IMR-90 (cell line): Measurements from ENCODE around the gene RAPSN. TPM values are rescaled to one million over a fixed set of nuclear protein-coding genes. Genes with fewer than 3 reads are reported as not detected.

ENCODE experiments used
- ATAC-seq: fragments of 200-7000 bp; cut with Tn5 transposase; 2 replicates; pipeline ENCODE4 v1.9.1; 2020; ENCODE audit warnings: low read depth, mild to moderate bottlenecking, moderate library complexity
- BruUV-seq: library from RNA; stranded (reverse); fragments of 400-500 nt; replicated peaks from 2 replicates; lab custom pipeline; 2021; lab: Mats Ljungman, UMichigan
- CTCF ChIA-PET: fragments of 300-600 bp; formaldehyde crosslinking; extraction: SDS; loops from one replicate; lab custom pipeline; 2021; ENCODE audit warnings: antibody characterized with exemption; lab: Yijun Ruan, JAX
- POLR2A ChIA-PET: fragments of 300-600 bp; sonication (Branson Sonifier 250); formaldehyde crosslinking; loops from one replicate; lab custom pipeline; 2022; ENCODE audit warnings: antibody characterized with exemption; ENCODE audit not compliant: unreplicated experiment; lab: Charles Lee
- DNase-seq: peaks from one replicate; pipeline ENCODE4 v3.0.0; 2013
- H2AFZ ChIP-seq: replicated peaks from 2 replicates; pipeline ENCODE3; 2013; ENCODE audit warnings: low read length, mild to moderate bottlenecking; ENCODE audit not compliant: poor library complexity
- H2AK5ac ChIP-seq: 2 replicates; pipeline ENCODE4 v1.6.1; 2013; ENCODE audit warnings: low read depth, low read length, inconsistent platforms
- H2AK9ac ChIP-seq: replicated peaks from 2 replicates; pipeline ENCODE3; 2013; ENCODE audit warnings: mild to moderate bottlenecking, low read depth, low read length, moderate library complexity; ENCODE audit not compliant: poor library complexity
- H2BK120ac ChIP-seq: 2 replicates; pipeline ENCODE4 v1.6.1; 2013; ENCODE audit warnings: low read depth, low read length, inconsistent platforms
- H2BK15ac ChIP-seq: 3 replicates; pipeline ENCODE4 v1.6.1; 2013; ENCODE audit warnings: low read depth, low read length, inconsistent platforms
- H2BK20ac ChIP-seq: 2 replicates; pipeline ENCODE4 v1.6.1; 2013; ENCODE audit warnings: low read depth, mild to moderate bottlenecking, inconsistent platforms, low read length, moderate library complexity
- H2BK5ac ChIP-seq: 2 replicates; pipeline ENCODE4 v1.6.1; 2013; ENCODE audit warnings: mild to moderate bottlenecking, low read depth, low read length, inconsistent platforms; ENCODE audit not compliant: poor library complexity, severe bottlenecking
- H3K14ac ChIP-seq: replicated peaks from 2 replicates; pipeline ENCODE4 v1.6.1; 2013; ENCODE audit warnings: low read depth, low read length, inconsistent platforms
- H3K18ac ChIP-seq: 2 replicates; pipeline ENCODE4 v1.6.1; 2013; ENCODE audit warnings: low read depth, low read length, control low read depth
- H3K23ac ChIP-seq: 2 replicates; pipeline ENCODE4 v1.6.1; 2013; ENCODE audit warnings: low read depth, low read length, inconsistent platforms
- H3K27ac ChIP-seq: 2 replicates; pipeline ENCODE4 v1.5.1; 2013; ENCODE audit warnings: mild to moderate bottlenecking, control low read depth, low read length; ENCODE audit not compliant: insufficient read depth
- H3K27me3 ChIP-seq: 2 replicates; pipeline ENCODE4 v1.6.1; 2013; ENCODE audit warnings: low read length; ENCODE audit not compliant: control insufficient read depth, insufficient read depth
- H3K36me3 ChIP-seq: 2 replicates; pipeline ENCODE4 v1.6.1; 2013; ENCODE audit warnings: low read length, mixed read lengths; ENCODE audit not compliant: control insufficient read depth, insufficient read depth
- H3K4ac ChIP-seq: 2 replicates; pipeline ENCODE4 v1.6.1; 2013; ENCODE audit warnings: low read depth, low read length, inconsistent platforms
- H3K4me1 ChIP-seq: 2 replicates; pipeline ENCODE4 v1.6.1; 2013; ENCODE audit warnings: low read length, mixed read lengths; ENCODE audit not compliant: control insufficient read depth, insufficient read depth
- H3K4me2 ChIP-seq: 2 replicates; pipeline ENCODE4 v1.6.1; 2013; ENCODE audit warnings: low read depth, mild to moderate bottlenecking, control low read depth, low read length, moderate library complexity
- H3K4me3 ChIP-seq: 2 replicates; pipeline ENCODE4 v1.5.1; 2013; ENCODE audit warnings: low read depth, mild to moderate bottlenecking, control low read depth, low read length, moderate library complexity; ENCODE audit not compliant: insufficient read depth
- H3K56ac ChIP-seq: 2 replicates; pipeline ENCODE4 v1.6.1; 2013; ENCODE audit warnings: low read length, inconsistent platforms; ENCODE audit not compliant: insufficient read depth; ENCODE audit errors: extremely low read depth
- H3K79me1 ChIP-seq, 2 experiments: 2 replicates each; pipeline ENCODE4 v1.6.1; 2013; ENCODE audit warnings: low read length in 2 of 2, inconsistent platforms in 1 of 2, low read depth in 1 of 2
- H3K9ac ChIP-seq: 2 replicates; pipeline ENCODE4 v1.6.1; 2013; ENCODE audit warnings: low read depth, low read length, control low read depth
- H3K9me1 ChIP-seq: 2 replicates; pipeline ENCODE4 v1.6.1; 2013; ENCODE audit warnings: low read length, inconsistent platforms; ENCODE audit not compliant: insufficient read depth
- H3K9me3 ChIP-seq: 2 replicates; pipeline ENCODE4 v1.6.1; 2013; ENCODE audit warnings: low read length; ENCODE audit not compliant: control insufficient read depth, insufficient read depth
- H4K20me1 ChIP-seq: 2 replicates; pipeline ENCODE4 v1.6.1; 2013; ENCODE audit warnings: low read length, inconsistent platforms; ENCODE audit not compliant: insufficient read depth
- H4K5ac ChIP-seq: 2 replicates; pipeline ENCODE4 v1.6.1; 2013; ENCODE audit warnings: mild to moderate bottlenecking, low read depth, low read length, control low read depth
- H4K8ac ChIP-seq, 2 experiments: 2 replicates each; pipeline ENCODE4 v1.6.1; 2013; ENCODE audit warnings: low read depth in 2 of 2, low read length in 2 of 2, control low read depth in 1 of 2, inconsistent platforms in 1 of 2
- H4K91ac ChIP-seq: 2 replicates; pipeline ENCODE4 v1.6.1; 2013; ENCODE audit warnings: low read depth, low read length, inconsistent platforms; ENCODE audit not compliant: insufficient read depth
- CEBPB ChIP-seq: IDR thresholded peaks from 2 replicates; pipeline ENCODE4 v1.6.1; 2012; ENCODE audit warnings: low read depth, low read length, improper control_type of control experiment
- RAD21 ChIP-seq: IDR thresholded peaks from 2 replicates; pipeline ENCODE4 v1.6.1; 2012; ENCODE audit warnings: low read length, improper control_type of control experiment
- WGBS, 2 experiments: methylation state at CpG; one replicate each; pipeline versions ENCODE4 v1.1.5 to v1.1.7; 2013; ENCODE audit warnings: missing lambda C conversion rate in 2 of 2; ENCODE audit not compliant: insufficient read length in 1 of 2; ENCODE audit errors: extremely low coverage in 2 of 2; 5-methylcytosine and 5-hydroxymethylcytosine counted together
- dilution Hi-C: fragments of 300-500 bp; cut with HindIII; formaldehyde crosslinking; loops from one replicate; pipeline ENCODE4 v1.14.3; 2018; ENCODE audit warnings: low sequenced_read_pairs; ENCODE audit not compliant: unreplicated experiment
- in situ Hi-C: fragments of 300-500 bp; cut with MboI; formaldehyde crosslinking; loops from 3 replicates; pipeline ENCODE4 v1.14.3; 2019; ENCODE audit warnings: low sequenced_read_pairs, inconsistent platforms, mixed read lengths
- intact Hi-C: fragments of 100-400 bp; cut with micrococcal nuclease; formaldehyde crosslinking; loops from 2 replicates; pipeline ENCODE4 v1.10.0; 2022
- polyA plus RNA-seq, 3 experiments: library from polyadenylated mRNA; depleted of rRNA; stranded (reverse); fragments of >200 nt; gene quantifications; 2 replicates each; pipeline ENCODE4 v1.2.3, GENCODE V29; 2012; ENCODE audit warnings: low replicate concordance in 1 of 3
- total RNA-seq: library from RNA; depleted of rRNA; stranded (reverse); fragments of >200 nt; gene quantifications from 2 replicates; pipeline ENCODE4 v1.2.3, GENCODE V29; 2012

RAPSN gene
- total and polyA plus RNA-seq, 2 of the 4 experiments (the other 2 are of a cell fraction), result 0.03 TPM; not detected in 1

DNA sequence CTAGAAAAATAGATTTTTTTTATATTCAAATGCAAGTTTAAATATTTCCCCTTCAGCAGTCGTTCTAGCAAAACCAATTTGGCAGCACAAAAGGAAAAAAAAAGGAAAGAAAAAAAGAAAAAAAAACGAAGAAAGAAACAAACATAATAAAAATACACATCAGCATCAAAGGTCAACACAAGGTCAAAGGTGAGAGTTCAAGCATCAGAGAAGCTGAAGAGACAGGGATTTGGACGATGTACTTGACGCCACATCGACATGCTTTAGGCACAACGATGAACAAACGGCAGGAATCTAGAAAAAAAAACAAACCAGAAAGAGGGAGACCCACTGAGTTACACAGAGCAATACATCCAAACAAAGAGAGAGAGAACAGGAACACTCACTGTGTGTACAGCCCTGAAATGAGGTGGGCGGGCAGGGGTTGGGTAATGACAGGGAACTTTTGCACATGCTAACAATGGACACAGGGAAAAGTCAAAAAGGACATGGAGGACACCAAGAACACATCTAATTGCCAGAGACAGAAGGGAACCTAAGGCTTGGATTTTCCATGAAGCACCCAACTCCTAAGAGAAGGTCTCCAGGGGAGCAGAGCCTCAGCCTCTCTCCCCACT, 19.8 kb upstream of the RAPSN start:
- H4K20me1 ChIP-seq, result peaks cover 27% of the 10 kb centered on the region
- H3K9ac ChIP-seq, result no peak overlapping the region
- no peak overlapping the region for H3K56ac ChIP-seq
- H2BK120ac ChIP-seq, result no peak overlapping the region
- H3K9me1 ChIP-seq, result peaks cover 15% of the 10 kb centered on the region
- intact Hi-C loops (no loop called here), in situ Hi-C loops (no loop called here), dilution Hi-C loops (no loop called here)
- no peak overlapping the region for H3K14ac ChIP-seq
- peaks cover 12% of the 10 kb centered on the region for H3K4me1 ChIP-seq
- H2BK15ac ChIP-seq, result no peak overlapping the region
- no peak overlapping the region for H4K5ac ChIP-seq
- H2AK9ac ChIP-seq, result no peak overlapping the region
- POLR2A ChIA-PET, result no interaction called here
- no peak overlapping the region for H3K27ac ChIP-seq
- H3K36me3 ChIP-seq, result peaks cover 51% of the 10 kb centered on the region
- WGBS, 2 experiments, result no CpG with 5 or more reads among the region's 8 CpGs
- no peak overlapping the region for H4K8ac ChIP-seq
- no TSS peak for BruUV-seq
- H2AK5ac ChIP-seq, result no peak overlapping the region
- no peak overlapping the region for H2BK20ac ChIP-seq
- no peak overlapping the region for H4K91ac ChIP-seq
- no peak overlapping the region for H3K4ac ChIP-seq
- no peak overlapping the region for H2BK5ac ChIP-seq
- ATAC-seq, result no peak
- no peak overlapping the region for H2AFZ ChIP-seq
- H3K23ac ChIP-seq, result peak overlapping the region; percentile 48
- peak; percentile 26 for DNase-seq
- H3K4me2 ChIP-seq, result no peak overlapping the region
- H3K18ac ChIP-seq, result no peak overlapping the region
- peaks cover 57 to 76% of the 10 kb centered on the region in 2 experiments for H3K79me1 ChIP-seq
- no peaks in the 10 kb centered on the region for H3K9me3 ChIP-seq
- CTCF ChIA-PET, result no interaction called here
- TF ChIP-seq RAD21 (no peak), CEBPB (peak; percentile 73)
- no peak overlapping the region for H3K4me3 ChIP-seq
- H3K27me3 ChIP-seq, result no peaks in the 10 kb centered on the region
